ENCODE data around the gene SUSD1. TPM values are rescaled to one million over a fixed set of nuclear protein-coding genes. Genes with fewer than 3 reads are reported as not detected.

The SUSD1 gene
- total RNA-seq, 1 experiment from 2014 or later: 8.1 TPM

GRCh38 chr9:112124156-112124555, 50.9 kb downstream of the SUSD1 start:
- Histone ChIP-seq H3K4me2 (ENCODE audit: insufficient read depth, insufficient read length, low read length) (no peak overlapping the region), H3T11ph (ENCODE audit: low read length) (no peak overlapping the region), H3K79me1 (ENCODE audit: insufficient read depth, low read depth, low read length, poor library complexity, severe bottlenecking) (no peaks in the 10 kb centered on the region), H3K9me3 (ENCODE audit: control insufficient read depth, low read depth, low read length) (no peaks in the 10 kb centered on the region), H3K79me2 (ENCODE audit: insufficient read depth, low read length) (no peaks in the 10 kb centered on the region), H2BK15ac (ENCODE audit: low read depth, low read length) (no peak overlapping the region), H2BK5ac (ENCODE audit: insufficient read length, low read length) (no peak overlapping the region), H3K18ac (ENCODE audit: insufficient read length, low read depth, low read length) (no peak overlapping the region), H3K23me2 (ENCODE audit: insufficient read length, low read depth, low read length, poor library complexity, severe bottlenecking) (no peaks in the 10 kb centered on the region), H2AK5ac (ENCODE audit: insufficient read length, low read length) (no peak overlapping the region), H4K5ac (ENCODE audit: insufficient read length, low read depth, low read length) (no peak overlapping the region), H4K8ac (replicated peaks; ENCODE audit: insufficient read length, low read depth, low read length) (no peak overlapping the region), H3K4me1 (ENCODE audit: insufficient read depth, low read length) (0 out of 2 replicates have a peak, but pooled peaks cover 4% of the 10 kb centered on the region), H2AFZ (ENCODE audit: low read length) (no peak overlapping the region), H3K23ac (ENCODE audit: insufficient read length, low read depth, low read length) (no peak overlapping the region), H3K56ac (ENCODE audit: insufficient read length, low read depth, low read length) (no peak overlapping the region), H3K27ac (ENCODE audit: insufficient read length, low read depth, low read length) (no peak overlapping the region), H2BK20ac (ENCODE audit: low read depth, low read length, poor library complexity, severe bottlenecking) (no peak overlapping the region), H3K14ac (ENCODE audit: insufficient read depth, low read length) (no peak overlapping the region), H4K91ac (ENCODE audit: insufficient read length, low read depth, low read length) (no peak overlapping the region), H4K20me1 (ENCODE audit: control insufficient read depth, insufficient read depth, insufficient read length) (no peaks in the 10 kb centered on the region), H2BK12ac (ENCODE audit: insufficient read length, low read depth, low read length) (no peak overlapping the region), H3K27me3 (ENCODE audit: insufficient read depth, low read length) (no peaks in the 10 kb centered on the region), H3K4ac (ENCODE audit: low read depth, low read length) (no peak overlapping the region), H3K9ac (ENCODE audit: extremely low read depth, insufficient read length, low read length) (no peak overlapping the region), H2BK120ac (ENCODE audit: low read depth, low read length, poor library complexity, severe bottlenecking) (no peak overlapping the region)
- H3K27ac Mint-ChIP-seq: no peak overlapping the region; a peak in 1 of 7 replicates
- H3K27me3 Mint-ChIP-seq (ENCODE audit: low read depth): no peaks in the 10 kb centered on the region; the same call in 1 of the 2 replicates
- peaks cover 0 to 7% (median 3%) of the 10 kb centered on the region in 3 experiments; a peak in 3 of 7 replicates for H3K36me3 Mint-ChIP-seq (ENCODE audit: insufficient read depth in 1 of 3, low read depth in 3 of 3)
- no peaks in the 10 kb centered on the region for H3K9me3 Mint-ChIP-seq
- H3K4me3 Mint-ChIP-seq: no peak overlapping the region
- peaks cover 30 to 41% of the 10 kb centered on the region in 2 experiments for H3K4me1 Mint-ChIP-seq
- TF ChIP-seq, protein P1, sequence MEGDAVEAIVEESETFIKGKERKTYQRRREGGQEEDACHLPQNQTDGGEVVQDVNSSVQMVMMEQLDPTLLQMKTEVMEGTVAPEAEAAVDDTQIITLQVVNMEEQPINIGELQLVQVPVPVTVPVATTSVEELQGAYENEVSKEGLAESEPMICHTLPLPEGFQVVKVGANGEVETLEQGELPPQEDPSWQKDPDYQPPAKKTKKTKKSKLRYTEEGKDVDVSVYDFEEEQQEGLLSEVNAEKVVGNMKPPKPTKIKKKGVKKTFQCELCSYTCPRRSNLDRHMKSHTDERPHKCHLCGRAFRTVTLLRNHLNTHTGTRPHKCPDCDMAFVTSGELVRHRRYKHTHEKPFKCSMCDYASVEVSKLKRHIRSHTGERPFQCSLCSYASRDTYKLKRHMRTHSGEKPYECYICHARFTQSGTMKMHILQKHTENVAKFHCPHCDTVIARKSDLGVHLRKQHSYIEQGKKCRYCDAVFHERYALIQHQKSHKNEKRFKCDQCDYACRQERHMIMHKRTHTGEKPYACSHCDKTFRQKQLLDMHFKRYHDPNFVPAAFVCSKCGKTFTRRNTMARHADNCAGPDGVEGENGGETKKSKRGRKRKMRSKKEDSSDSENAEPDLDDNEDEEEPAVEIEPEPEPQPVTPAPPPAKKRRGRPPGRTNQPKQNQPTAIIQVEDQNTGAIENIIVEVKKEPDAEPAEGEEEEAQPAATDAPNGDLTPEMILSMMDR (conservative IDR thresholded peaks at IDR 0.05): no peak
- WGBS (ENCODE audit: extremely low coverage, insufficient read length, low lambda C conversion rate): no CpG with 5 or more reads among the region's 5 CpGs
- no peak for DNase-seq
